Glutamatergic neuron (in vitro differentiated cells): ENCODE results near the gene CPLX4. TPM values are rescaled to one million over a fixed set of nuclear protein-coding genes. Genes with fewer than 3 reads are reported as not detected.

Experiments used
- DNase-seq: peaks from one replicate; pipeline ENCODE4 v3.0.0; 2022
- H3K27ac Mint-ChIP-seq: one replicate; pipeline ENCODE4 v1.8.0; 2020; ENCODE audit warnings: mild to moderate bottlenecking, mixed read lengths, inconsistent platforms; ENCODE audit not compliant: unreplicated experiment
- H3K27me3 Mint-ChIP-seq: one replicate; pipeline ENCODE4 v1.8.0; 2020; ENCODE audit warnings: mild to moderate bottlenecking, moderate library complexity, mixed read lengths, inconsistent platforms; ENCODE audit not compliant: unreplicated experiment
- H3K36me3 Mint-ChIP-seq: one replicate; pipeline ENCODE4 v1.8.0; 2020; ENCODE audit warnings: mild to moderate bottlenecking, mixed read lengths, inconsistent platforms; ENCODE audit not compliant: unreplicated experiment
- H3K4me1 Mint-ChIP-seq: one replicate; pipeline ENCODE4 v1.8.0; 2020; ENCODE audit warnings: mild to moderate bottlenecking, low read depth, mixed read lengths, inconsistent platforms; ENCODE audit not compliant: unreplicated experiment
- H3K4me3 Mint-ChIP-seq: one replicate; pipeline ENCODE4 v1.8.0; 2020; ENCODE audit warnings: mild to moderate bottlenecking, mixed read lengths, inconsistent platforms; ENCODE audit not compliant: unreplicated experiment
- H3K9me3 Mint-ChIP-seq: one replicate; pipeline ENCODE4 v1.8.0; 2020; ENCODE audit warnings: mild to moderate bottlenecking, moderate library complexity, mixed read lengths, inconsistent platforms; ENCODE audit not compliant: unreplicated experiment
- total RNA-seq: library from RNA; stranded (reverse); fragmentation: NEBNext Ultra II Directional; extraction: Animal tissue kit (Norgen Biotek cat#: 25700); gene quantifications from one replicate; pipeline ENCODE4 v1.2.1, GENCODE V29; 2021; ENCODE audit not compliant: unreplicated experiment
- TF ChIP-seq, protein P1 (sequence below): fragments of 200-600 bp; sonication (generic); IDR thresholded peaks from one replicate; pipeline ENCODE4 v1.5.0; 2021; ENCODE audit not compliant: partially characterized antibody, unreplicated experiment

Gene CPLX4
- total RNA-seq, 1 donor from 2014 or later, result not detected

DNA sequence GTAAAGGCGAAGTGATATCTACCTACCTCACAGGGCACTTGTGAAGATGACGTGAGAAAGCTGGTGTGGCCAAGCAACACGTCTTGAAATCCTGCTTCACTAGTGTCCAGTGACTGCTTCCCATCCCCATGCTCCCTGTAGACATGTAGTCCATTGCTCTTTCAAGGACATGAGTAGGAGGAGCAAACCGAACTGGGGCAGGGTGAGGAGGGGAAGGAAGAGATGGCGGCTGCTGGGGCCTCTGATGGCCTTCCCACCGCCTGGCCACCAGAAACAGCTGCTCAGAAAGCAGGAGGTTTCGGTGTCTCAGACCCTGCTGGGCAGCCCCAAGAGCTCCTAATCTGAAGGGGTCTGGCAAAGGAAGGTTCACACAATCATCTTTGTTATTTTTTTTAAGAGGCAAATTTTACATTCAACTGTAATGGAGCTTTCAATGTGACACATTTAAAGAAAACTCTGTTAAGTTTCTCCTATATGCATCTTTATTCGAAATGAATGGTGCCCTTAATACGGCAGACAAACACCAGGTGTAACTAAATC, 14.7 kb downstream of the CPLX4 start:
- no peaks in the 10 kb centered on the region for H3K9me3 Mint-ChIP-seq
- no peak for DNase-seq

DNA sequence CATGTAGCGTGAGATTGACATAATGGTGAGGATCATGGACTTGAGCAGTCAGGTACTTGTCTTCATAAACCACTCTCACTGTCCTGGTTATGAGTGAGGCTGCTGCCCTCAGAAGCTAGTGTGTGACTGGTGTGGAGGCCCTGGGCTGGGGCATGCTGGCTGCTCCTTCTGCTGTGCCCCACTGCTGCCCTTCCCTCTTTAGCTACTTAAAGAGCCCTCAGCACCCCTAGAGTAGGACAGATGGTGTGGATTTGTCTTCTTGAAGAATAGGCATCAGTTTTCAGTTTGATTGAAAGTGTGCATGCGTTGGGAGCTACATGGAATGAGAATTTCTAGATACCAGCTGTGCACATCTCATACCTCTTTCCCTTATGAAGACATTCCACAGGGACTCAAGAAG, 15.4 kb downstream of the CPLX4 start:
- DNase-seq, result no peak
- Mint-ChIP-seq H3K4me3 (no peak overlapping the region), H3K27me3 (peaks cover 3% of the 10 kb centered on the region), H3K27ac (no peak overlapping the region), H3K9me3 (no peaks in the 10 kb centered on the region), H3K4me1 (no peaks in the 10 kb centered on the region), H3K36me3 (no peaks in the 10 kb centered on the region)
- TF ChIP-seq, protein P1, sequence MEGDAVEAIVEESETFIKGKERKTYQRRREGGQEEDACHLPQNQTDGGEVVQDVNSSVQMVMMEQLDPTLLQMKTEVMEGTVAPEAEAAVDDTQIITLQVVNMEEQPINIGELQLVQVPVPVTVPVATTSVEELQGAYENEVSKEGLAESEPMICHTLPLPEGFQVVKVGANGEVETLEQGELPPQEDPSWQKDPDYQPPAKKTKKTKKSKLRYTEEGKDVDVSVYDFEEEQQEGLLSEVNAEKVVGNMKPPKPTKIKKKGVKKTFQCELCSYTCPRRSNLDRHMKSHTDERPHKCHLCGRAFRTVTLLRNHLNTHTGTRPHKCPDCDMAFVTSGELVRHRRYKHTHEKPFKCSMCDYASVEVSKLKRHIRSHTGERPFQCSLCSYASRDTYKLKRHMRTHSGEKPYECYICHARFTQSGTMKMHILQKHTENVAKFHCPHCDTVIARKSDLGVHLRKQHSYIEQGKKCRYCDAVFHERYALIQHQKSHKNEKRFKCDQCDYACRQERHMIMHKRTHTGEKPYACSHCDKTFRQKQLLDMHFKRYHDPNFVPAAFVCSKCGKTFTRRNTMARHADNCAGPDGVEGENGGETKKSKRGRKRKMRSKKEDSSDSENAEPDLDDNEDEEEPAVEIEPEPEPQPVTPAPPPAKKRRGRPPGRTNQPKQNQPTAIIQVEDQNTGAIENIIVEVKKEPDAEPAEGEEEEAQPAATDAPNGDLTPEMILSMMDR, result no peak

More for the DNA sequence above, 14.7 kb downstream of the CPLX4 start:
- TF ChIP-seq, protein P1, result no peak
- H3K4me3 Mint-ChIP-seq, result no peak overlapping the region
- no peaks in the 10 kb centered on the region for H3K36me3 Mint-ChIP-seq
- H3K27me3 Mint-ChIP-seq, result peaks cover 3% of the 10 kb centered on the region
- no peaks in the 10 kb centered on the region for H3K4me1 Mint-ChIP-seq
- H3K27ac Mint-ChIP-seq, result no peak overlapping the region

DNA sequence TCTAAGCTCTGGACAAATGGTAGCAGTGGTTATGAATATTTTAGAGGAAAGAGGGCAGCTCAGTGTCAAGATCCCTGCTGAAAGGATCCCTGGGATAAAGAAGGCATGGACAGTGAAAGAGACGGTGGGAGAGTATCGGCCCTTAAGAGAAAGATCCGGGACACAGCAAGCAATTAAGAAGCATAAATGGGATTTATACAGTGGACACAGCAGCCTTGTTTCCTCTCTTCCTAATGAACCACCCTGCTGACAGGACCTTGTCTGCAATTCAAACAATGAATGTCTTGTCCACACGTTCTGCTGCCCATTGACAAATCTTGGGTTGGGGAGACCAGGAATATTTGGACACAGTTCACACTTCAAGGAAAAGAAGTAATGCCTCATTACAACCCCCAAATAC, 16.5 kb downstream of the CPLX4 start:
- no peak overlapping the region for H3K4me3 Mint-ChIP-seq
- H3K4me1 Mint-ChIP-seq, result no peaks in the 10 kb centered on the region
- no peaks in the 10 kb centered on the region for H3K36me3 Mint-ChIP-seq
- no peak for DNase-seq
- no peaks in the 10 kb centered on the region for H3K9me3 Mint-ChIP-seq
- peaks cover 3% of the 10 kb centered on the region for H3K27me3 Mint-ChIP-seq
- TF ChIP-seq, protein P1, result no peak
- peak overlapping the region; percentile 7 for H3K27ac Mint-ChIP-seq

DNA sequence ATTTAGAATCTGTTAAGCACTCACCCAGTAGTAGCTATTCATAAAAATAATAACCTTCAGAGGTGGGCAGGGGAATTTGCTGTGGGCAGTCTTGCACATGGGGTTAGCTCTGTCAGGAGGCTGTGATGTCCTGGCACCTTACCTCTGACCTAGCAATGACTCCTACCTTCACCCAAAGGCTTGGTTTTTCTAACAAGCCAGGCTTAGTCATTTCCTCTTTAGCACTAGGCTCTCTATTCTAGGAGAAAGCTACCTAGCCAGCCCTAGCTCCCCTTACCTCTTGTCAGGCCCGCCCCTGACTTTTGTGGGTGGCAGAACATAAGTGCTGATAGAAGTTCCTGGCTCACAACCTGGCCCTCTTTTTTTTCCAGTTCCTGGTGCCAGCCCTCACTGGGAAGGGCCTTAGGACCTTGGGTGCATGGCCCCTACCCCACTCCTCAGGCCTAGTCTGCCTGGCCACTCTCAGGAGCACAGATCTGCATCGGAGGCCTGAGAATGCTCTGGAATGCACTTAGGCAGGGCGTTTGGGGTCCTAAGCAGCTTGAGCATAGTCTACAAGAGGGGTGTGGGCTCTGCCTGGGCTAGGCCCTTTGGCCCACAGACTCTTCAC, 17.7 kb downstream of the CPLX4 start:
- DNase-seq, result no peak
- H3K9me3 Mint-ChIP-seq, result no peaks in the 10 kb centered on the region
- H3K27me3 Mint-ChIP-seq, result peaks cover 3% of the 10 kb centered on the region
- H3K27ac Mint-ChIP-seq, result no peak overlapping the region
- no peaks in the 10 kb centered on the region for H3K4me1 Mint-ChIP-seq
- H3K36me3 Mint-ChIP-seq, result no peaks in the 10 kb centered on the region
- TF ChIP-seq, protein P1, result no peak
- no peak overlapping the region for H3K4me3 Mint-ChIP-seq

DNA sequence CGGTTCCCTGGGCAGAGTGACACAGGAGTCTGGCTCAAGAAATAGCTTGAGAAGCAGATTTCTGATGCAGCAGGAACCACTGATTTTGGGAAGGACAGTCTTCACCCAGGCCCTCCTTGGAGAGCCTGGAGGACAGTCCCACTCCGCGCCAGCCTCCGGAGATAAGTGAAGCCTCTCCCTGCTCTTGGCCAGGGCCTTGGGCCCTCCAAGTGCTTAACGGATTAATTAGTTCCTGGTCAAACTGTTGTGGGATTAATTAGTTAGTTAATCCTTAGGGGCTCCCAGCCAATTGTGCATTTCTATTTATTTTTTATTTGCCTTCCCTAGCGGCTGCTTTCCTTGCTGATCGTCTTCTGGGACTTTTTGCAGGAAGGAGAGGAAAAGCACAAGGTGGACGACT, 19.6 kb downstream of the CPLX4 start:
- Mint-ChIP-seq H3K27me3 (peaks cover 3% of the 10 kb centered on the region), H3K4me3 (no peak overlapping the region), H3K36me3 (no peaks in the 10 kb centered on the region), H3K27ac (no peak overlapping the region), H3K9me3 (no peaks in the 10 kb centered on the region), H3K4me1 (no peaks in the 10 kb centered on the region)
- no peak for DNase-seq
- TF ChIP-seq, protein P1, result no peak
